Daoy (cell line): Measurements from ENCODE around the gene RHEBL1. TPM values are rescaled to one million over a fixed set of nuclear protein-coding genes. Genes with fewer than 3 reads are reported as not detected.
A peak's percentile ranks its signal among the peaks of the same experiment; 100 is the strongest.
"Not testable (repeated sequence)": the region's sequence is repeated elsewhere in the genome, so short reads cannot be mapped to it uniquely, and the experiment has no call there.

ENCODE experiments used
- DNase-seq: peaks from one replicate; pipeline ENCODE4 v3.0.0-alpha.2; 2015; ENCODE audit warnings: low read depth
- total RNA-seq: library from RNA; depleted of rRNA; stranded (reverse); fragments of >200 nt; shearing (Covaris generic); gene quantifications from 2 replicates; pipeline ENCODE4 v1.2.3, GENCODE V29; 2014

The RHEBL1 gene
- total RNA-seq, 1 experiment from 2014 or later = 6.3 TPM

GRCh38 chr12:49089821-49090773 is 20.3 kb upstream of the RHEBL1 start:
- peak; percentile 41 for DNase-seq

GRCh38 chr12:49088932-49089330 is 19.2 kb upstream of the RHEBL1 start:
- DNase-seq = no peak

- DNase-seq = peak; percentile 96
Observed at GRCh38 chr12:49088150-49088931, 18.6 kb upstream of the RHEBL1 start.

GRCh38 chr12:49086116-49086515 is 16.3 kb upstream of the RHEBL1 start:
- DNase-seq = no peak

GRCh38 chr12:49084438-49084837 is 14.7 kb upstream of the RHEBL1 start:
- no peak for DNase-seq

- no peak for DNase-seq
Observed at GRCh38 chr12:49079793-49080192, 10.0 kb upstream of the RHEBL1 start.

GRCh38 chr12:49070971-49071370 is 1.2 kb upstream of the RHEBL1 start:
- no peak for DNase-seq

GRCh38 chr12:49068879-49069506 is 786 bp downstream of the RHEBL1 start:
- no peak for DNase-seq

- DNase-seq = no peak
Observed at GRCh38 chr12:49066120-49066519, 3.7 kb downstream of the RHEBL1 start.

- no peak for DNase-seq
Observed at GRCh38 chr12:49064767-49065152, 5.0 kb downstream of the RHEBL1 start.

- not testable (repeated sequence) for DNase-seq
Observed at GRCh38 chr12:49061916-49062315, 7.9 kb downstream of the RHEBL1 start.

- DNase-seq = no peak
Observed at GRCh38 chr12:49061157-49061650, 8.6 kb downstream of the RHEBL1 start.

- peak; percentile 97 for DNase-seq
Observed at GRCh38 chr12:49060237-49061156, 9.3 kb downstream of the RHEBL1 start, which contains the start of gene KMT2D. Gene KMT2D, minus strand, starts transcription at chr12:49060794. Its CDS starts 5,470 bp downstream, at chr12:49055324.

- DNase-seq = peak; percentile 31
Observed at GRCh38 chr12:49059299-49060171, 10.2 kb downstream of the RHEBL1 start.

GRCh38 chr12:49059045-49059298 is 10.8 kb downstream of the RHEBL1 start:
- DNase-seq = no peak

- no peak for DNase-seq
Observed at GRCh38 chr12:49058366-49059044, 11.3 kb downstream of the RHEBL1 start.

GRCh38 chr12:49057888-49058287 is 11.9 kb downstream of the RHEBL1 start:
- DNase-seq = no peak

GRCh38 chr12:49055978-49056754 is 13.6 kb downstream of the RHEBL1 start:
- peak; percentile 66 for DNase-seq

GRCh38 chr12:49055092-49055491 is 14.7 kb downstream of the RHEBL1 start:
- DNase-seq = no peak
